Renal cortical epithelial cell (primary cell): ENCODE measurements around the gene CTAGE4. TPM values are rescaled to one million over a fixed set of nuclear protein-coding genes. Genes with fewer than 3 reads are reported as not detected.
"Not testable (repeated sequence)": the region's sequence is repeated elsewhere in the genome, so short reads cannot be mapped to it uniquely, and the experiment has no call there.

Experiments
- DNase-seq: peaks from one replicate; pipeline ENCODE4 v3.0.0-alpha.2; 2011; ENCODE audit warnings: low read depth
- total RNA-seq: library from RNA; depleted of rRNA; stranded (reverse); fragments of >200 nt; gene quantifications from 2 replicates; pipeline ENCODE4 v1.2.3, GENCODE V29; 2014

Gene CTAGE4
- total RNA-seq, 1 donor from 2014 or later = 17.4 TPM

- DNase-seq = not testable (repeated sequence)
These were observed 22.0 kb downstream of the CTAGE4 start for GRCh38 chr7:144205306-144205705.

- not testable (repeated sequence) for DNase-seq
These were observed 33.9 kb downstream of the CTAGE4 start for GRCh38 chr7:144217200-144217599.

- not testable (repeated sequence) for DNase-seq
These were observed 35.3 kb downstream of the CTAGE4 start for GRCh38 chr7:144218581-144218980.

- not testable (repeated sequence) for DNase-seq
These were observed 35.9 kb downstream of the CTAGE4 start for GRCh38 chr7:144219149-144219548.

- DNase-seq = not testable (repeated sequence)
These were observed 37.3 kb downstream of the CTAGE4 start for GRCh38 chr7:144220531-144220930.

- not testable (repeated sequence) for DNase-seq
These were observed 40.4 kb downstream of the CTAGE4 start for GRCh38 chr7:144223675-144224074.

- DNase-seq = not testable (repeated sequence)
These were observed 43.6 kb downstream of the CTAGE4 start for GRCh38 chr7:144226866-144227265.

- DNase-seq = not testable (repeated sequence)
These were observed 45.5 kb downstream of the CTAGE4 start for GRCh38 chr7:144228810-144229209.

GRCh38 chr7:144231027-144231426 lies 47.8 kb downstream of the CTAGE4 start:
- not testable (repeated sequence) for DNase-seq

GRCh38 chr7:144233039-144233438 lies 49.8 kb downstream of the CTAGE4 start:
- not testable (repeated sequence) for DNase-seq

Other genes with a start within 250 kb of the CTAGE4 start
- not detected in 2 replicates for gene OR2F2, start 248.2 kb upstream of the CTAGE4 start, total RNA-seq
- gene OR2F1, start 228.6 kb upstream of the CTAGE4 start, total RNA-seq = not detected in 2 replicates
- not detected in 2 replicates for gene OR6B1, start 183.1 kb upstream of the CTAGE4 start, total RNA-seq
- gene OR2A5, start 134.5 kb upstream of the CTAGE4 start, total RNA-seq = not detected in 2 replicates
- gene OR2A25, start 113.7 kb upstream of the CTAGE4 start, total RNA-seq = not detected in 2 replicates
- not detected in 2 replicates for gene OR2A12, start 97.2 kb upstream of the CTAGE4 start, total RNA-seq
- gene OR2A2, start 73.9 kb upstream of the CTAGE4 start, total RNA-seq = not detected in 2 replicates
- gene OR2A14, start 60.3 kb upstream of the CTAGE4 start, total RNA-seq = not detected in 2 replicates
- gene ARHGEF35, start 12.4 kb downstream of the CTAGE4 start, total RNA-seq = 22.4 and 25.0 TPM in 2 replicates
- 0.15 TPM in 1 of 2 replicates, not detected in the other for gene OR2A42, start 56.1 kb downstream of the CTAGE4 start, total RNA-seq
- 1.7 and 5.6 TPM in 2 replicates for gene OR2A7, start 81.3 kb downstream of the CTAGE4 start, total RNA-seq
- gene CTAGE8, start 85.8 kb downstream of the CTAGE4 start, total RNA-seq = 2.3 and 3.9 TPM in 2 replicates
- 0.05 TPM in 1 of 2 replicates, not detected in the other for gene OR2A1, start 129.0 kb downstream of the CTAGE4 start, total RNA-seq
- 15.6 and 34.1 TPM in 2 replicates for gene ARHGEF5, start 171.9 kb downstream of the CTAGE4 start, total RNA-seq
- not detected in 2 replicates for gene NOBOX, start 220.2 kb downstream of the CTAGE4 start, total RNA-seq